SK-N-SH (cell line): ENCODE measurements around the gene ALPL. TPM values are rescaled to one million over a fixed set of nuclear protein-coding genes. Genes with fewer than 3 reads are reported as not detected.

Experiments used
- CTCF ChIA-PET: fragments of 300-600, 350-600 bp; formaldehyde crosslinking; extraction: SDS; loops from one replicate; lab custom pipeline; 2021; lab: Yijun Ruan, JAX
- POLR2A ChIA-PET: fragments of 350-600 bp; sonication (Branson Sonifier 250); formaldehyde crosslinking; extraction: SDS; loops from one replicate; lab custom pipeline; 2020; ENCODE audit warnings: antibody characterized with exemption, inconsistent platforms; lab: Yijun Ruan, JAX
- DNase-seq: peaks from one replicate; pipeline ENCODE4 v3.0.0; 2012
- H2AFZ ChIP-seq: fragments of 200-600 bp; sonication (generic); 2 replicates; pipeline ENCODE4 v1.8.1; 2016; ENCODE audit warnings: antibody characterized with exemption, mild to moderate bottlenecking, low read depth
- H3F3A ChIP-seq: fragments of 200-600 bp; sonication (generic); replicated peaks from 2 replicates; pipeline ENCODE3; 2016; ENCODE audit warnings: antibody characterized with exemption, mild to moderate bottlenecking; ENCODE audit not compliant: insufficient read depth
- H3K27ac ChIP-seq, 2 experiments: fragments of 200-500 bp in 1 of 2; fragments of 200-600 bp in 1 of 2; sonication (Bioruptor generic) in 1 of 2; sonication (generic), shearing (Covaris generic) in 1 of 2; 2 replicates each; pipeline versions ENCODE4 v1.5.1 to v1.6.1; 2014 to 2016; ENCODE audit warnings: low read depth in 2 of 2, inconsistent platforms in 1 of 2, low read length in 1 of 2, mild to moderate bottlenecking in 1 of 2, mixed read lengths in 1 of 2
- H3K27me3 ChIP-seq: fragments of 200-600 bp; sonication (generic), shearing (Covaris generic); 2 replicates; pipeline ENCODE4 v1.6.1; 2016; ENCODE audit warnings: mixed run types; ENCODE audit not compliant: insufficient read depth
- H3K36me3 ChIP-seq, 2 experiments: fragments of 200-500 bp in 1 of 2; fragments of 200-600 bp in 1 of 2; sonication (Bioruptor generic) in 1 of 2; sonication (generic) in 1 of 2; replicated peaks in 1 of 2; 2 replicates each; pipeline versions ENCODE3 to v1.5.1; 2014 to 2016; ENCODE audit warnings: low read length in 1 of 2, mild to moderate bottlenecking in 1 of 2; ENCODE audit not compliant: insufficient read depth in 2 of 2, control insufficient read depth in 1 of 2
- H3K4me1 ChIP-seq, 2 experiments: fragments of 200-500 bp in 1 of 2; fragments of 200-600 bp in 1 of 2; sonication (Bioruptor generic) in 1 of 2; sonication (generic), shearing (Covaris generic) in 1 of 2; 2 replicates each; pipeline versions ENCODE4 v1.5.1 to v1.6.1; 2014 to 2016; ENCODE audit warnings: low read depth in 1 of 2, low read length in 1 of 2, mixed run types in 1 of 2; ENCODE audit not compliant: insufficient read depth in 2 of 2, control insufficient read depth in 1 of 2
- H3K4me2 ChIP-seq: fragments of 200-600 bp; sonication (generic), shearing (Covaris generic); 2 replicates; pipeline ENCODE4 v1.6.1; 2017; ENCODE audit warnings: mixed run types
- H3K4me3 ChIP-seq, 2 experiments: fragments of 200-500 bp in 1 of 2; fragments of 200-600 bp in 1 of 2; sonication (Bioruptor generic) in 1 of 2; sonication (generic), shearing (Covaris generic) in 1 of 2; 2 replicates each; pipeline versions ENCODE4 v1.5.1 to v1.8.1; 2014 to 2016; ENCODE audit warnings: low read depth in 2 of 2, inconsistent platforms in 1 of 2, low read length in 1 of 2, mild to moderate bottlenecking in 1 of 2, mixed read lengths in 1 of 2, moderate library complexity in 1 of 2
- H3K79me2 ChIP-seq: fragments of 200-600 bp; sonication (generic); 2 replicates; pipeline ENCODE4 v1.8.1; 2017; ENCODE audit warnings: mild to moderate bottlenecking; ENCODE audit not compliant: insufficient read depth
- H3K9ac ChIP-seq: fragments of 200-600 bp; sonication (generic); 2 replicates; pipeline ENCODE4 v1.6.1; 2017; ENCODE audit warnings: mixed run types
- H3K9me2 ChIP-seq: fragments of 200-600 bp; sonication (generic); 2 replicates; pipeline ENCODE4 v1.6.1; 2017; ENCODE audit warnings: mixed run types
- H3K9me3 ChIP-seq: fragments of 200-600 bp; sonication (generic); 2 replicates; pipeline ENCODE4 v1.6.1; 2017; ENCODE audit warnings: mixed run types, mild to moderate bottlenecking, moderate library complexity
- H4K20me1 ChIP-seq: fragments of 200-600 bp; sonication (generic); 2 replicates; pipeline ENCODE4 v1.6.1; 2017; ENCODE audit warnings: mild to moderate bottlenecking, mixed run types; ENCODE audit not compliant: insufficient read depth
- CHD2 ChIP-seq: fragments of 150-350 bp; IDR thresholded peaks from 2 replicates; pipeline ENCODE4 v1.6.1; 2018; ENCODE audit warnings: low read length; ENCODE audit not compliant: partially characterized antibody
- CTCF ChIP-seq: fragments of 200-600 bp; sonication (generic); IDR thresholded peaks from 2 replicates; pipeline ENCODE4 v1.6.1; 2017; ENCODE audit warnings: antibody characterized with exemption, mild to moderate bottlenecking, moderate library complexity
- ELF1 ChIP-seq: IDR thresholded peaks from 2 replicates; pipeline ENCODE4 v1.4.0; 2012
- EP300 ChIP-seq, 2 experiments: IDR thresholded peaks; 2 replicates each; pipeline versions ENCODE4 v1.4.0 to v1.6.1; 2012; ENCODE audit warnings: borderline replicate concordance in 1 of 2, low read depth in 1 of 2, low read length in 1 of 2
- EZH2phosphoT487 ChIP-seq: fragments of 200-600 bp; sonication (generic); IDR thresholded peaks from 2 replicates; pipeline ENCODE4 v1.6.1; 2017; ENCODE audit warnings: low read depth, mixed run types, mild to moderate bottlenecking, antibody characterized with exemption, moderate library complexity, borderline replicate concordance
- FOXJ3 ChIP-seq: sonication (generic); formaldehyde crosslinking; IDR thresholded peaks from 2 replicates; pipeline ENCODE4 v1.5.1; 2020; ENCODE audit warnings: mild to moderate bottlenecking, missing genetic modification reagents
- FOXM1 ChIP-seq: IDR thresholded peaks from 2 replicates; pipeline ENCODE4 v1.4.0; 2012; ENCODE audit warnings: low read depth, mild to moderate bottlenecking
- GABPA ChIP-seq: IDR thresholded peaks from 2 replicates; pipeline ENCODE4 v1.4.0; 2012; ENCODE audit warnings: low read depth, mild to moderate bottlenecking
- MAX ChIP-seq: IDR thresholded peaks from 2 replicates; pipeline ENCODE4 v1.4.0; 2012; ENCODE audit warnings: low read depth
- MEF2A ChIP-seq: IDR thresholded peaks from 2 replicates; pipeline ENCODE4 v1.4.0; 2012; ENCODE audit warnings: low read depth, borderline replicate concordance
- MXI1 ChIP-seq: IDR thresholded peaks from 2 replicates; pipeline ENCODE4 v1.6.1; 2012; ENCODE audit warnings: mild to moderate bottlenecking, low read depth, low read length, improper control_type of control experiment
- NFIC ChIP-seq: IDR thresholded peaks from 2 replicates; pipeline ENCODE4 v1.4.0; 2012; ENCODE audit warnings: borderline replicate concordance
- NRF1 ChIP-seq: IDR thresholded peaks from 2 replicates; pipeline ENCODE4 v1.6.1; 2012; ENCODE audit warnings: low read depth, mild to moderate bottlenecking, low read length
- PBX3 ChIP-seq: IDR thresholded peaks from 2 replicates; pipeline ENCODE4; 2012
- RAD21 ChIP-seq: IDR thresholded peaks from 2 replicates; pipeline ENCODE4 v1.6.1; 2012; ENCODE audit warnings: mild to moderate bottlenecking, low read length
- RCOR1 ChIP-seq: fragments of 150-350 bp; IDR thresholded peaks from 2 replicates; pipeline ENCODE4 v1.6.1; 2017; ENCODE audit warnings: antibody characterized with exemption, low read length
- SIN3A ChIP-seq: IDR thresholded peaks from 2 replicates; pipeline ENCODE4 v1.6.1; 2012; ENCODE audit warnings: low read depth, mild to moderate bottlenecking, low read length, moderate library complexity, borderline replicate concordance
- TEAD4 ChIP-seq: IDR thresholded peaks from 2 replicates; pipeline ENCODE4 v1.4.0; 2012; ENCODE audit warnings: mild to moderate bottlenecking, borderline replicate concordance; ENCODE audit not compliant: insufficient read depth
- USF2 ChIP-seq: fragments of 150-350 bp; IDR thresholded peaks from 2 replicates; pipeline ENCODE4 v1.6.1; 2017; ENCODE audit warnings: antibody characterized with exemption, low read length, low read depth, borderline replicate concordance
- ZBTB33 ChIP-seq: IDR thresholded peaks from 2 replicates; pipeline ENCODE4 v1.4.0; 2012; ENCODE audit warnings: low read depth, borderline replicate concordance
- WGBS: methylation state at CpG from one replicate; pipeline ENCODE4 v1.1.6; 2017; ENCODE audit warnings: low lambda C conversion rate; 5-methylcytosine and 5-hydroxymethylcytosine counted together
- polyA plus RNA-seq, 3 experiments: library from polyadenylated mRNA; depleted of rRNA; stranded (reverse); fragments of >200 nt; gene quantifications; 2 replicates each; pipeline ENCODE4 v1.2.3, GENCODE V29; 2012

ALPL gene
- polyA plus RNA-seq, 1 of the 3 experiments (the other 2 are of a cell fraction) = 0.69 TPM

GRCh38 chr1:21589618-21590017 is 80.4 kb downstream of the ALPL start:
- no peaks in the 10 kb centered on the region for H4K20me1 ChIP-seq
- H3K27me3 ChIP-seq = no peaks in the 10 kb centered on the region
- no peaks in the 10 kb centered on the region for H3K9me3 ChIP-seq
- H3K9ac ChIP-seq = no peak overlapping the region
- H3K36me3 ChIP-seq = no peaks in the 10 kb centered on the region
- DNase-seq = no peak
- whole genome bisulfite sequencing = 83% methylated on average over 5 of the region's 5 CpGs
- no peak overlapping the region; a peak in 1 of 4 replicates for H3K27ac ChIP-seq
- ChIA-PET CTCF (interaction anchor here (1.7 kb wide), 1 partner anchor 71 kb away, joined by 5 read pairs; no protein-coding TSS in a partner anchor), POLR2A (no interaction called here)
- H3F3A ChIP-seq = no peaks in the 10 kb centered on the region
- no peak overlapping the region for H2AFZ ChIP-seq
- H3K4me3 ChIP-seq = no peak overlapping the region
- TF ChIP-seq EP300 (IDR thresholded peaks at IDR 0.05; ENCODE audit: borderline replicate concordance in 1 of 2, low read depth in 1 of 2, low read length in 1 of 2) (no peak), CHD2 (no peak), NRF1 (no peak), CTCF (no peak), ZBTB33 (no peak), USF2 (no peak), GABPA (no peak), RAD21 (no peak), MAX (no peak), MXI1 (no peak), FOXJ3 (CRISPR knock-in tag) (no peak), NFIC (no peak), TEAD4 (no peak), PBX3 (no peak), FOXM1 (no peak), RCOR1 (no peak), SIN3A (no peak), MEF2A (no peak), ELF1 (no peak), EZH2phosphoT487 (no peak)
- no peak overlapping the region for H3K4me2 ChIP-seq
- no peaks in the 10 kb centered on the region for H3K9me2 ChIP-seq
- H3K79me2 ChIP-seq = no peaks in the 10 kb centered on the region
- H3K4me1 ChIP-seq = peaks cover 2 to 28% of the 10 kb centered on the region in 2 experiments; a peak in 2 of 4 replicates
